ENCODE results near the gene MYH1. TPM values are rescaled to one million over a fixed set of nuclear protein-coding genes. Genes with fewer than 3 reads are reported as not detected.

MYH1 gene
- total RNA-seq, 1 experiment from 2014 or later, result not detected

- Histone ChIP-seq H3K79me1 (ENCODE audit: insufficient read depth, low read depth, low read length, poor library complexity, severe bottlenecking) (no peaks in the 10 kb centered on the region), H2BK20ac (ENCODE audit: low read depth, low read length, poor library complexity, severe bottlenecking) (no peak overlapping the region), H2BK5ac (ENCODE audit: insufficient read length, low read length) (no peak overlapping the region), H3K79me2 (ENCODE audit: insufficient read depth, low read length) (no peaks in the 10 kb centered on the region), H3K27me3 (ENCODE audit: insufficient read depth, low read length) (no peaks in the 10 kb centered on the region), H3K9ac (ENCODE audit: extremely low read depth, insufficient read length, low read length) (no peak overlapping the region), H2AFZ (ENCODE audit: low read length) (no peak overlapping the region), H2BK12ac (ENCODE audit: insufficient read length, low read depth, low read length) (no peak overlapping the region), H3K23ac (ENCODE audit: insufficient read length, low read depth, low read length) (no peak overlapping the region), H4K8ac (replicated peaks; ENCODE audit: insufficient read length, low read depth, low read length) (no peak overlapping the region), H3K4me2 (ENCODE audit: insufficient read depth, insufficient read length, low read length) (no peak overlapping the region), H3K23me2 (ENCODE audit: insufficient read length, low read depth, low read length, poor library complexity, severe bottlenecking) (no peaks in the 10 kb centered on the region), H3K4me1 (ENCODE audit: insufficient read depth, low read length) (no peaks in the 10 kb centered on the region), H4K5ac (ENCODE audit: insufficient read length, low read depth, low read length) (no peak overlapping the region), H3T11ph (ENCODE audit: low read length) (no peak overlapping the region), H3K18ac (ENCODE audit: insufficient read length, low read depth, low read length) (no peak overlapping the region), H2BK120ac (ENCODE audit: low read depth, low read length, poor library complexity, severe bottlenecking) (no peak overlapping the region), H2BK15ac (ENCODE audit: low read depth, low read length) (no peak overlapping the region), H3K4ac (ENCODE audit: low read depth, low read length) (no peak overlapping the region), H2AK5ac (ENCODE audit: insufficient read length, low read length) (no peak overlapping the region), H3K9me3 (ENCODE audit: control insufficient read depth, low read depth, low read length) (no peaks in the 10 kb centered on the region), H3K56ac (ENCODE audit: insufficient read length, low read depth, low read length) (no peak overlapping the region), H4K20me1 (ENCODE audit: control insufficient read depth, insufficient read depth, insufficient read length) (no peaks in the 10 kb centered on the region), H3K14ac (ENCODE audit: insufficient read depth, low read length) (no peak overlapping the region), H4K91ac (ENCODE audit: insufficient read length, low read depth, low read length) (no peak overlapping the region), H3K27ac (ENCODE audit: insufficient read length, low read depth, low read length) (no peak overlapping the region)
- no peak for DNase-seq
- Mint-ChIP-seq H3K36me3 (ENCODE audit: insufficient read depth in 1 of 3, low read depth in 3 of 3) (peaks cover 0 to 3% (median 2%) of the 10 kb centered on the region in 3 experiments; a peak in 3 of 7 replicates), H3K4me1 (no peaks in the 10 kb centered on the region), H3K9me3 (peaks cover 3 to 4% of the 10 kb centered on the region in 2 experiments; a peak in 3 of 5 replicates), H3K27me3 (ENCODE audit: low read depth) (no peaks in the 10 kb centered on the region), H3K4me3 (no peak overlapping the region), H3K27ac (no peak overlapping the region)
- no peak for TF ChIP-seq CTCF (conservative IDR thresholded peaks at IDR 0.05)
These were observed 3.6 kb upstream of the MYH1 start for GRCh38 chr17:10521949-10522348.
